Activated CD8-positive, alpha-beta memory T cell treated with anti-CD3 and anti-CD28 coated beads, Interleukin-2, amount 50 U/mL, for 24 hours (primary cell): Measurements from ENCODE around the gene PPP1R3G.
"Not testable (repeated sequence)": the region's sequence is repeated elsewhere in the genome, so short reads cannot be mapped to it uniquely, and the experiment has no call there.

Source experiments
- DNase-seq: peaks from one replicate; pipeline ENCODE4 v3.0.0-alpha.2; 2020; ENCODE audit errors: extremely low read depth

PPP1R3G gene

DNA sequence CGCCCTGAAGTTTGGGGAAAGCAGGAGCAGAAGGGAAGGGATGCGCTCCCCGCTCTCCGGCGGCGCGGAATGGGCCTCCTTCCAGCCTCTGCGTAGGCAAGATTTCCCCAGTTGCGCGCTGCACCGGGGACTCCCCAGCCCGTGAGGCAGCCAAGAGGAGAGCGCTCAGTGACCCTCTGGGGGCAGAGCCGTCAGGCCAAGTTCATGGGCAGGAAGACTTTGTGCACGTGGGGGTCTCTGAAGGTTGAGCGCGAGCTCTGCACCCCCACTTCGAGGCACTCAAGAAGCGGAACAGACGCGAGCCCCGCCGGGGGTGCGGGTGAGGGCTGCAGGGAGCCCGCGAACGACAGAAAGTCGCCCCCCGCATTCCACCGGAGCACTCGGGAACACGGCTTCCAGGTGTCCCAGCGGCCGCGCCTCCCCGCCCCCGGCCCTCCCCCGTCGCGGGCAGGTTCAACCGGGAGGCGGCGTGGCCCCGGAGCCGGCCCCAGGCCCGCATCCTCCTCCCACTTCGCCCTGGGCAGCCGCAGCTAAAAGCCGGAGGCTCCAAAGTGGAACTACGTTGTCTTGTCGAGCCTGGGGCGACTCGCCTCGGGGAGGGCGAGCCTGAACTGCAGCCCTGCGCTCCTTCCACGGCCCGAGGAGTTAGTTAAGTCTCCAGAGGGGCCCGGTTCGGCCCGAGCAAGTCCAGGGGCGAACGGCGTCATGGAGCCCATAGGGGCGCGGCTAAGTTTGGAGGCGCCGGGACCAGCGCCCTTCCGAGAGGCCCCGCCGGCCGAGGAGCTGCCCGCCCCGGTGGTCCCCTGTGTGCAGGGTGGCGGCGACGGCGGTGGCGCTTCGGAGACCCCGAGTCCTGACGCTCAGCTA, at the start of gene PPP1R3G:
Gene PPP1R3G (plus strand): TSS at position 561 of the 867 bp plus-strand sequence. CDS start 145 bp downstream, at position 706.
- no peak for DNase-seq

GRCh38 chr6:5036269-5036668, 48.9 kb upstream of the PPP1R3G start:
- no peak for DNase-seq

GRCh38 chr6:5041955-5042354, 43.2 kb upstream of the PPP1R3G start:
- DNase-seq: no peak

GRCh38 chr6:5042436-5042835, 42.7 kb upstream of the PPP1R3G start:
- DNase-seq: no peak

DNA sequence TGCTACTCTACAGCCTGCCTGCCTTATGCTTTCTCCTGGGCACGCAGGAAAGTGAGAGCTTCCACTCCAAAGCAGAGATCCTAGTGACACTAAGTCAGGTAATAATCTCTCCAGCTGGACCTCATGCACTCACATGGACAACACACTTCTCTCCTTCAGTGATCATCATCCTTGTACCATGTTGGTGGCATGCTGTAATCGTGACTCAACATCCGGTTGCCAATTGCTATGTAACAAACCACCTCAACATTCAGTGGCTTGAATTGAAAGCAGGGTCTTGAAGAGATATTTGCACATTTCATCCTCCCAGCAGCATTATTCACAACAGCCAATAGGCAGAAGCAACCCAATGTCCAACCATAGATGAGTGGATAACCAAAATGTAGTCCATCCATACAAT, 40.3 kb upstream of the PPP1R3G start:
- DNase-seq: no peak

DNA sequence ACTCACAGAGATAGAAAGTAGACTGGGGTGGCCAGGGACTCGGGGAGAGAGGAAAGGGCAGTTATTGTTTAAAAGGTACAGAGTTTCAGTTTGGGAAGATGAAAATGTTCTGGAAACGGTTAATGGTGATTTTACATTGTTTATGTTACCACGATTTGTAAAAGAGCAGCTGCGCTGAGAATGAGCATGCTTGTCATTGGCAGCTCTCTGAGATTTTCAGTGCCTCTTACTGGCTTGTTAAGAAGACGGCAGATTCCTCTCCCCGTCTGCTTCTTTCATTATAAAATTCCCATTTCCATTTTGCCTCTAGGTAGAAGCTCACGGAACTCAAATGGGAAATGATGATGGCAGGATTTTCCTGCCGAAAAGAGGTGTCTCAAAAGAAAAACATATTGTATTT, 39.7 kb upstream of the PPP1R3G start:
- DNase-seq: no peak

GRCh38 chr6:5046430-5046829, 38.7 kb upstream of the PPP1R3G start:
- no peak for DNase-seq

- DNase-seq: no peak
Observed at GRCh38 chr6:5050009-5050408, 35.1 kb upstream of the PPP1R3G start.

GRCh38 chr6:5051394-5051793, 33.7 kb upstream of the PPP1R3G start:
- no peak for DNase-seq

- no peak for DNase-seq
Observed at GRCh38 chr6:5053038-5053437, 32.1 kb upstream of the PPP1R3G start.

- no peak for DNase-seq
Observed at GRCh38 chr6:5053864-5054244, 31.3 kb upstream of the PPP1R3G start.

DNA sequence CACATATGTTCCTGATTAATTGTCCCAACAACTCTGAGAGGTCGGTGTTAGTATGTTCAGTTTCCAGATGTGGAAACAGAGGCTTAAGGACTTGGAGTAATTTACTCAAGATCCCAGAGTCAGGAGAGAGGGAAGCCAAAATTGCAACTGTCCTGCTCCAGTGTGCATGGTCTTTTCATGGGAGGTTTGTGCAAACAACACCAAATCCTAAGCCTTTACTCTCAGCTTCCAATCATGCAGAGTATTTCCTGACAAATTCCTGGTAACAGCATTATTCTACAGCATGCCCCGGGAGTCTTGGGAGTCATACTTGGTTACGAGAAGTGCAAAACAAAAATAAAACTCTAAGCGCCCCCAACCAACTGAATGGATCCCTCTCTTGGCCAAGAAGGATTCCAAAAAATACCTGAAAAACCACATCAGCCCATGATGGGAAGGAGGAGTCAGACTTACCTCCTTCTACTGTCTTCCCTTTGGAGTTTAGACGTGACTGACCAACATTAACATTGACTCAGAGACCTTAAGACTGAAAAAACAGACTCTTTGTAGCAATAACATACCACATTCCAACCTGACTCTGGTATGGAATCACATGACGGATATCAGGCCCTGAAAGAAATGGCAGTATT, 30.8 kb upstream of the PPP1R3G start:
- DNase-seq: no peak

DNA sequence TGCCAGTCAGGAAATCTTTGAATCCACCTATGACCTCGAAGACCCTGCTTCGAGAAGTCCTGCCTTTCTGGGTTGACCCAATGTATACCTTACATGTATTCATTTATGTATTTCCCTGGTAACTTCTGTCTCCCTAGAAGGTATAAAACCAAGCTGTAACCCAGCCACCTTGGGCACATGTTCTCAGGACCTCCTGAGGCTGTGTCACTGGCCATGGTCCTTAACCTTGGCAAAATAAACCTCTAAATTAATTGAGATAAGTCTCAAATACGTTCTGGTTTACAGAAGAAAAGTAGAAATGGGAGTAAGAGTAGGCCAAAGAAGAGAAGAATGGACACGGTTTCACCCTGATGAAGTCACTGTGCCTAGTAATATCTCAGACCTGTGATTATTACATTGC, 30.0 kb upstream of the PPP1R3G start:
- no peak for DNase-seq

- DNase-seq: no peak
Observed at GRCh38 chr6:5058254-5058653, 26.9 kb upstream of the PPP1R3G start.

- DNase-seq: no peak
Observed at GRCh38 chr6:5059036-5059896, 25.9 kb upstream of the PPP1R3G start.

DNA sequence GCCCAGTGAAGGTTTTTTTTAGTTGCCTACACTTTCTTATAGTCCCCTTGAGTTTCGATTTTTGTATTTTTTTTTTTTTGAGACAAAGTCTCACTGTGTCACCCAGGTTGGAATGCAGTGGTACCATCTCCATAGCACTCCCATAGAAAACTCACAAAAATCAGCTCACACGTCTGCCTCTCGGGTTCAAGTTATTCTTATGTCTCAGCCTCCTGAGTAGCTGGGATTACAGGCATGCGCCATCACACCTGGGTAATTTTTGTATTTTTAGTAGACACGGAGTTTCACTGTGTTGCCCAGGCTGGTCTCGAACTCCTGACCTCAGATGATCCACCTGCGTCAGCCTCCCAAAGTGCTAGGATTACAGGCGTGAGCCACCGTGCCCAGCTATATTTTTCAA, 24.7 kb upstream of the PPP1R3G start:
- DNase-seq: not testable (repeated sequence)

DNA sequence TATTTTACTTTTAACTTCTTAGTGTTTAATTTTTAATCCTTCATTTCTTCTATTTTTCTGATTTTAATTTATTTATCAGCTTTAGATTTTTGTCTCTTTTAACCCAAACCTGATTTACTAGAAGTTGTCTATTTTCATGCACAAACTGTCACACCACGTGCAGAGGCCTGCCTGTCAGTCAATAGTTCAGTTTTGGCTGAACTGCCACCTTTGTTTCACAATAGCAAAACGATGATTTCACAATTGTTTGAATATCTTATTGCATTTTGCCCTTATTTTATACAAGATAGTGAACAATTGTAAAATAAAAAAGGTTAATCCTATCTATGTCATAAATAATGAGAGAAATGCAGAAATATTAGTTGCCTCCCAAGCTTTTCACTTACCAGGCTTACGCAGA, 24.0 kb upstream of the PPP1R3G start:
- DNase-seq: no peak

- DNase-seq: no peak
Observed at GRCh38 chr6:5063617-5064016, 21.5 kb upstream of the PPP1R3G start.

DNA sequence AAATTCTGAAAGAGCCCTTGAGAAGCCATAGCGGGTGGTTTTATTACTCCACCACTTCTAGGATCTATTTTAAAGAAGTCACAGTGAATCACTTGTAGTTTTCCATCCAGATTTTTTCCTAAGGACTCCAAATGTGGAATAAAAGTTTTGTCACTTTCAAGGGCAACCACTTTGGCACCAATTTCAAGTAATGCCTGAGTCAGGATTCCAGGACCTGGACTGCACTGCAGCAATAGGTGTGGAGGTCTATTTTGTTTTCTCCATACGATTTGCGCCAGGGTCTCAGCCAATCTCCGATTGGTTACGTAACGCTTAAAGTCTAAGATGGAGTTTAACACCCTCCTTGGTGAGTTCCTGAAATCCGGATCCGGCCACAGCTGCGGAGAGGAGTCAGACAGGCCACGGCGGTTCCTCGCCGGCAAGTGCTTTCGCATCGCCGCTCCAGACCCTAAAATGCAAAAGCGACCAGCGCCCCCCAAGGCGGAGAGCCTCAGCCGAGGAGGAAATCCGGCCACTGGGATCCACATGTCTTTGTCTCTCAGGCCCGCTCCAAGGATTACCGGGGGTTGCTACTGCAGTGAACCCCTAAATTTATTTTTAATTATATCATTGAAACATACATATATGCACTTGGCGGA, 18.6 kb upstream of the PPP1R3G start:
- no peak for DNase-seq

DNA sequence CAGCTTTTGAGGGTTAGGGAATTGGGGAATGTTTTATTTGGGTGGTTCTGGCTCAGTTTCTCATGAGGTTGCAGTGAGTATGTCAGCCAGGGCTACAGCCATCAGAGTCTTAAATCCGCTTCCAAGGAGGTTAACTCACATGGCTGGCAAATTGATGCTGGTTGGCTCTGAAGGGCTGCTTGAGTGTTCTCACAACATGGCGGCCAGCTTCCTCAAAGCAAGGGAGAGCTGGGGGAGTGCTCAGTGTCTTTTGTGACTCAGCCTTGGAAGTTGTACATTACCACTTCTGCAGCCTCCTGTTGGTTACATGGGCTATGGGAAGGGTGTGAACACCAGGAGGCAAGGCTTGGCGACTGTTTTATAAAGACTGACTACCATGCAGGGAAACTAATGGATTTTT, 17.8 kb upstream of the PPP1R3G start:
- no peak for DNase-seq

DNA sequence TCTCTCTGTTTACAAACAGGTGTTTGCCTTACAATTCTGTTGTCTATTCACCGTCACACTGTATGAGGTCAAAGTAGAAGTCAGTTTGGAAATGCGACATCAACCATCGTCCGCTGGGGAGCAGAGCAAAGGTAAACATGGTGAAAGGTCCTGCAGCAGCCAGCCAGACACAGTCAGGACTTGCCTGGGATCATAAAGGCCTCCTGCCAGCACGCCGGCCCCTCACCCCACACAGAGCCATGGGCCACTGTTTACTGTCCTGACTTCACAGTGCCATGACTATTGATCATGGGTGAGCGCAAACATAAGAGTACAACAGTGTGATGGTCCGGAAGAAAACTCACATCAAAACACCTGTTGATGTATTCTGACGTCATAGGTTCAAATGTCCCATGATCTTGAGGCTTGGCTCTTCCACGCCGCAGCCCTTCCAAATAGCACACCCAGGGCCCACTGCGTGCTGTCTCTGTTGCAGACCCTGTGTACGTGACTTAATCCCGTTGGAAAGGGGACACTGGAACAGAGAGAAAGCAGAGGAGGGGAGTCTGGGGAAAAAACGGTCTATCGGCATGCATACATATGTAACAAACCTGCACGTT, 16.9 kb upstream of the PPP1R3G start:
- no peak for DNase-seq

DNA sequence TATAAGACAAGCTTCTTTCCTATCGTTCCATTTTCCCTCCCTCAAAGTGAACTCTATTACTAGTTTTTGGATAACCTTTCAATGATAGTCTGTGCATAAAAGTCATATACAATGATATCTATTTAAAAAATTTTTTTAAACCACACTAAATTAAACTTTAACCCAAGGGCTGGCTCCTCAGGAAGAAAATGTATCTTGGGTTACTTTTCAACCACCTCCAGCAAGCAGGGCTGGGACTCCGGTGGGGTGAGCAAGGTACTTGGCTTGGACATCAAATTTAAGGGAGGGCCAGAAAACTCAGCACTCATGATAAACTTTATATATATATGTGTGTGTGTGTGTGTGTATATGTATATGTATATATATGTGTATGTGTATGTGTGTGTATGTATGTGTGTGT, 13.9 kb upstream of the PPP1R3G start:
- no peak for DNase-seq
